Activated CD8-positive, alpha-beta T cell treated with anti-CD3 and anti-CD28 coated beads, Interleukin-2, amount 10 ng/mL, durations not matched to agents 7 days and 5 days (primary cell): ENCODE data around the gene STX18. TPM values are rescaled to one million over a fixed set of nuclear protein-coding genes. Genes with fewer than 3 reads are reported as not detected.
"Not testable (repeated sequence)": the region's sequence is repeated elsewhere in the genome, so short reads cannot be mapped to it uniquely, and the experiment has no call there.

Experiments used
- ATAC-seq: fragments of 150-1000 bp; cut with Tn5 transposase; one replicate; pipeline ENCODE4 v1.10.0; 2021; ENCODE audit warnings: moderate library complexity
- CTCF ChIA-PET: fragments of 350-600 bp; sonication (Branson Sonifier 250); formaldehyde crosslinking; loops from one replicate; lab custom pipeline; 2021; ENCODE audit warnings: antibody characterized with exemption; lab: Charles Lee
- POLR2A ChIA-PET: fragments of 350-600 bp; sonication (Branson Sonifier 250); formaldehyde crosslinking; loops from one replicate; lab custom pipeline; 2021; ENCODE audit warnings: antibody characterized with exemption; lab: Charles Lee
- DNase-seq: peaks from one replicate; pipeline ENCODE4 v3.0.0-alpha.2; 2020
- H3K27ac Mint-ChIP-seq: one replicate; pipeline ENCODE4 v1.8.0; 2021; ENCODE audit warnings: mild to moderate bottlenecking, mixed read lengths
- H3K27me3 Mint-ChIP-seq: one replicate; pipeline ENCODE4 v1.8.0; 2021; ENCODE audit warnings: low read depth, mixed read lengths
- H3K36me3 Mint-ChIP-seq: one replicate; pipeline ENCODE4 v1.8.0; 2021; ENCODE audit warnings: low read depth, mixed read lengths
- H3K4me1 Mint-ChIP-seq: one replicate; pipeline ENCODE4 v1.8.0; 2021; ENCODE audit warnings: low read depth, mixed read lengths
- H3K4me3 Mint-ChIP-seq: one replicate; pipeline ENCODE4 v1.8.0; 2021; ENCODE audit warnings: mild to moderate bottlenecking, mixed read lengths
- H3K9me3 Mint-ChIP-seq: one replicate; pipeline ENCODE4 v1.8.0; 2022; ENCODE audit warnings: mixed read lengths; ENCODE audit not compliant: insufficient read depth
- total RNA-seq, 2 experiments: library from RNA; stranded (reverse); gene quantifications; one replicate each; pipeline ENCODE4 v1.2.3, GENCODE V29; 2021

STX18 gene
- total RNA-seq, 2 experiments from 2014 or later, result 21.2 to 24.9 TPM

DNA sequence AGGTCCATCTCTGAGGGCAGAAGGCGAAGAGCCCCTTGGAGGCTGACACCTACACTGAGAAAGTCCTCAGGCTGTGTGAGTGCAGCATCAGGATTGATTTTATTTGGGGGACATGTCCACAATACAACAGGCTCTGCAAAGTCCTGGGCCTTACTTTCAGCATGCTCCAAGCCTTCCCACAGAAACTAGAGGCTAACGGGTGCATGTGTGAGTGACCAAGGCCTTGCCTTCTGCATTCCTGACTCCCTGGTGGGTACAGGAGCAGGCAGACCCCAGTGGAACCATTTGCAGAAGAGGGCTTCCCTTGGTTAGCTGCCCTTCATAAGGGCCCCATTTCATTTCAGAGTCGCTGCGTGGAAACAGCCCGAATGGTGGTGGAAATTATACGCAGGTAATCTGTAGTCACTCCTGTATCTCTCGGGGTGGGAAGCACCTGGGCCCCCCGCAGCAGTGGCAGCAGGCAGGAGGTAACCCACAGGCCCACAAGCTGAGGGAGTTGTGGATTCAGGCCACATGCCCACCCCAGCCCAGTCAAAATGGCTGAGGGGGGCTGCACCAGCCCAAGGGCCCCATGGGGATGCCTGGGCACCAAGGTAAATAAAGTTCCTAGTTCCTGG is 117.2 kb downstream of the STX18 start:
- ChIA-PET CTCF (interaction anchor here (1.3 kb wide), 1 partner anchor 40 kb away, joined by 4 read pairs; no protein-coding TSS in a partner anchor), POLR2A (no interaction called here)
- ATAC-seq (no peak), DNase-seq (no peak)
- Mint-ChIP-seq H3K4me1 (peaks cover 2% of the 10 kb centered on the region), H3K27me3 (no peaks in the 10 kb centered on the region), H3K27ac (no peak overlapping the region), H3K36me3 (peaks cover 4% of the 10 kb centered on the region), H3K4me3 (no peak overlapping the region), H3K9me3 (no peaks in the 10 kb centered on the region)

DNA sequence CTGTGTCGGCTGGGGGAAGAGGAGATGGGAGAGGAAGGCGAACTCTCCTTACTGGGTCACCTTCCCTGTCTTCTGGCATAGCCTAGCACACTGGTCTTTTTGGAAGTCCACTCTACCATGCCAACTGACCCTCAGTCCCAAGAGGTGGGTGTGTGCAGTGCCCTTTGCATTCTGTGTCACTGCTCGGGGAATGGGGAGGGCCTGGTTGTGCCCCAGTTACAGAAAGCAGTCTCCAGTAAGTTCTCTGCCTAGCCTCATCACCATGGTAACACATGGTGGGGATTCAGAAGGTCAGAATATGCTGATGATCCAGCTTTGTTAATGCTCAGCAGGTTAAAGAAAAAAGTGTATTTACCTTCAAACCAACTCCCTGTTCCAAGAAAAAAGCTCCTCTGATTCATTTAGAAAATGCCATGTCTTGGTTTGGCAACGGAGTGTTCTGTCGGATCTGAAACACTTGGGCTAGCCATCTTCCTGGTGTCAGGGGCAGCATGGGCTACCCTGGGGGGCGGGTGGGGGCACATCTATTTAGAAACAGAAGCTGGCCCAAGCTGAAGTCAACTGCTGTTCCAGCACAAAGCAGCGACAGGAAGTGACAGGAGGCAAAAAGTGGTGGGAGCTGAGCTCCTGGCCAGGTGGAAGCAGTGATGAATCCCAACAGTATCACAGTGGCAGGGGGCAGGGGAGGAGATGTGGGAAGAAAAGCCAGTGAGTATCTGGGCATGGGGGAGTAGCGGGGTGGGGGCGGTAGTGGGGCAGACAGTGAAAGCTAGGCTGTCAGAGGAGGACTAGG is 117.9 kb downstream of the STX18 start:
- peaks cover 8% of the 10 kb centered on the region for H3K36me3 Mint-ChIP-seq
- ATAC-seq (no peak), DNase-seq (no peak)
- CTCF ChIA-PET, result interaction anchor here (1.0 to 1.4 kb wide), 4 partner anchors 8 to 164 kb away, joined by 3 to 4 read pairs (median 4); no protein-coding TSS in a partner anchor
- H3K4me3 Mint-ChIP-seq, result no peak overlapping the region
- H3K4me1 Mint-ChIP-seq, result peaks cover 9% of the 10 kb centered on the region
- POLR2A ChIA-PET, result no interaction called here
- H3K27ac Mint-ChIP-seq, result no peak overlapping the region
- H3K9me3 Mint-ChIP-seq, result no peaks in the 10 kb centered on the region
- H3K27me3 Mint-ChIP-seq, result no peaks in the 10 kb centered on the region

- H3K27ac Mint-ChIP-seq, result peak overlapping the region; percentile 12
- H3K4me3 Mint-ChIP-seq, result no peak overlapping the region
- POLR2A ChIA-PET, result no interaction called here
- peaks cover 13% of the 10 kb centered on the region for H3K36me3 Mint-ChIP-seq
- H3K9me3 Mint-ChIP-seq, result no peaks in the 10 kb centered on the region
- H3K4me1 Mint-ChIP-seq, result peaks cover 18% of the 10 kb centered on the region
- no peaks in the 10 kb centered on the region for H3K27me3 Mint-ChIP-seq
- no peak for DNase-seq
- CTCF ChIA-PET, result interaction anchor here (0.7 to 1.4 kb wide), 4 partner anchors 9 to 163 kb away, joined by 3 to 4 read pairs (median 3); no protein-coding TSS in a partner anchor
- no peak for ATAC-seq
Observed at GRCh38 chr4:4422856-4423499, 118.9 kb downstream of the STX18 start.

GRCh38 chr4:4422117-4422516 is 119.7 kb downstream of the STX18 start:
- CTCF ChIA-PET, result interaction anchor here (1.0 to 2.0 kb wide), 2 partner anchors 10 to 162 kb away, joined by 3 to 7 read pairs; no protein-coding TSS in a partner anchor
- POLR2A ChIA-PET, H3K27me3 Mint-ChIP-seq, H3K27ac Mint-ChIP-seq, DNase-seq, H3K4me3 Mint-ChIP-seq, ATAC-seq, H3K9me3 Mint-ChIP-seq: not testable (repeated sequence)
- Mint-ChIP-seq H3K36me3 (peaks cover 13% of the 10 kb centered on the region), H3K4me1 (peaks cover 21% of the 10 kb centered on the region)

DNA sequence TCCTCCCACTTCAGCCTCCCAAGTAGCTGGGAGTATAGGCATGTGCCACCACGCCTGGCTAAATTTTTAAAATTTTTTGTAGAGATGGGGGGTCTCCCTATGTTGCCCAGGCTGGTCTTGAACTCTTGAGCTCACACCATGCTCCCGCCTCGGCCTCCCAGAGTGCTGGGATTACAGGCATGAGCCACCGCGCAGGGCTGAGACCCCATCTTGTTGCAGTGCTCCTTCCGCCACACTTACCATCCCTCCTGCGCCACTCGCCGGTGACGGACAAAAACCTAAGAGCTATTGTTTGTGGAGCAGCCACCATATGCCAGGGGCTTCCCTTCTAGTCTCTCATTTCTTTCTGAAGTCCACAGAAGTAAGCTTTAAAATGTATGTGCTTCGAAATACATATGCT is 120.5 kb downstream of the STX18 start:
- ATAC-seq, result no peak
- Mint-ChIP-seq H3K4me1 (peaks cover 21% of the 10 kb centered on the region), H3K4me3 (no peak overlapping the region), H3K9me3 (no peaks in the 10 kb centered on the region), H3K27me3 (no peaks in the 10 kb centered on the region), H3K27ac (no peak overlapping the region), H3K36me3 (peaks cover 13% of the 10 kb centered on the region)
- ChIA-PET POLR2A (no interaction called here), CTCF (interaction anchor here (1.0 to 2.0 kb wide), 3 partner anchors 9 to 161 kb away, joined by 3 to 9 read pairs (median 7); no protein-coding TSS in a partner anchor)
- no peak for DNase-seq

DNA sequence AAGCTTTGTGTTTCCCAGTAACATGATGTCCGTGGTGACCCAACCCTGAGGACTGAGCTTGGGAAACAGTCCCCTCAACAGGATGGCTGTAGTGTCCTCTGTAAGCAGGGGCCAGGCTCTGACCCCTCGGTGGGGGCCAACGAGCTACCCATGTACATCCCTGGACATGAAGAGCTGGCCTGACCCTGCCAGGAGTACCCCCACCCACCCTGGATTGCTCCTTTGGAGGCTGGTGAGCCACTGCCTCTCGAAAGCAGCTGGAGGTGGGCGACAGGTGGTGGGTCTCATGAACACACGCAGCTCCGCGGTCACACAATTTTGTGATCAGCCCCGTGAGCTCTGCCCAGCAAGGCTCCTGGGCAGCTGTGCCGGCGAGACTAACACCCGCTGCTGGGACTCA is 121.4 kb downstream of the STX18 start:
- no peak overlapping the region for H3K4me3 Mint-ChIP-seq
- H3K4me1 Mint-ChIP-seq, result peaks cover 21% of the 10 kb centered on the region
- no peaks in the 10 kb centered on the region for H3K9me3 Mint-ChIP-seq
- peaks cover 18% of the 10 kb centered on the region for H3K36me3 Mint-ChIP-seq
- ChIA-PET CTCF (interaction anchor here (1.7 to 2.0 kb wide), 2 partner anchors 10 to 160 kb away, joined by 7 to 9 read pairs; no protein-coding TSS in a partner anchor), POLR2A (no interaction called here)
- H3K27me3 Mint-ChIP-seq, result no peaks in the 10 kb centered on the region
- ATAC-seq, result no peak
- no peak overlapping the region for H3K27ac Mint-ChIP-seq
- no peak for DNase-seq

DNA sequence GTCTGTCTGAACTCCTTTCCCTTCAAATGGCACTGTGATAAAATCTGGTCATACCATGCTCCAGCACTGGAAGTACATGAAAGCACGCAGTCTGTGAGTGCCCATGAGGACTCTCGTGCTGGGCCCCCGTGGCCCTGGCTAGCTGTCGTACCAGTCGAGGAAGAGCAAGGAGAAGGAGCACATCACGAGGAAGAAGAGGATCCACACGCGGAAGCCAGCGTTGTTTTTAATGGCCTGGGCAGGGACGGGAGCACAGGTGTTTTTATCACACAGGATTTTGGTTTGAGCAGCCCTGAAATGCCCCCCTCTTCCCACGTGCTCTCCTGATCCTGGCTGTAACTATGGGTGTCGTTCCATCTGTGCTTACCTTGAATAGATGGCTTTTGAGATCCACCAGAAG is 122.0 kb downstream of the STX18 start:
- peak overlapping the region; percentile 67 for H3K27ac Mint-ChIP-seq
- peaks cover 18% of the 10 kb centered on the region for H3K36me3 Mint-ChIP-seq
- no peak overlapping the region for H3K4me3 Mint-ChIP-seq
- H3K27me3 Mint-ChIP-seq, result no peaks in the 10 kb centered on the region
- H3K9me3 Mint-ChIP-seq, result no peaks in the 10 kb centered on the region
- DNase-seq, result no peak
- H3K4me1 Mint-ChIP-seq, result peaks cover 21% of the 10 kb centered on the region
- ChIA-PET CTCF (interaction anchor here (1.7 kb wide), 1 partner anchor 11 kb away, joined by 9 read pairs; no protein-coding TSS in a partner anchor), POLR2A (no interaction called here)
- ATAC-seq, result no peak

DNA sequence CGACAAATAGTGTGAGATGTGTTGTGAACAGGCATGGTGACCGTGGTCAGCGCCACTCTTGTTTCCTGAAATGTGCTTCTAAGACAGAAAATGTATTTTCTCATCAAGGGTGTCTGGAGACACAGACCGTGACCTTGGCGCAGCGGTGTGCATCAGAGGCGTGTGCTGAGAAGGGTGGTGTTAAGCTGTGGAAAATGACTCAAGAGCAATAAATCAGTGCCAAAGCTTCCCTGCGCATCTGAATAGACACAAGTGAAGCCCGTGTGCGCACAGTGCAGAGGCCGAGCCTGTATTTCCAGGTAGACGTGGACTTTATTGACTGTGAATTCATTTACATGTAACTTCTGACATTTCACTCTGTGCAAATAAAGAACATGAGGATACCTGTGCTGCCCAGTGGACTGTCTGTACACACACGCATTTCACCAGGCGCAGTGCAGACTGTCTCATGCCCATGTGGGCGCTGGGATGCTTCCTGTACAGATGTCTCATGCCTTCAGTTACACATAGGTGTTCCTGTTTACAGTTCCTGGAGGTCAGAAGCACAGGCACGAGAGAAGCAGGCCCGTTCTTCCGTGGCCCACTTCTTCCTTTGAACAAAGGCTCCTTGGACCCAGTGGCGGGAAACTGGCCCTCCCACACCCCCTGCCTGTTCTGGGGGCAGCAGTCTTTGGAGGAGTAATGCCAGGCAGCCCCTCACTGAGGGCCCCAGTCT is 123.0 kb downstream of the STX18 start:
- Mint-ChIP-seq H3K4me3 (peak overlapping the region; percentile 9), H3K9me3 (no peaks in the 10 kb centered on the region), H3K27me3 (no peaks in the 10 kb centered on the region), H3K36me3 (peaks cover 18% of the 10 kb centered on the region), H3K4me1 (peaks cover 21% of the 10 kb centered on the region), H3K27ac (peak overlapping the region; percentile 67)
- DNase-seq (no peak), ATAC-seq (peak; percentile 17)
- CTCF ChIA-PET, result no interaction called here
- POLR2A ChIA-PET, result no interaction called here

DNA sequence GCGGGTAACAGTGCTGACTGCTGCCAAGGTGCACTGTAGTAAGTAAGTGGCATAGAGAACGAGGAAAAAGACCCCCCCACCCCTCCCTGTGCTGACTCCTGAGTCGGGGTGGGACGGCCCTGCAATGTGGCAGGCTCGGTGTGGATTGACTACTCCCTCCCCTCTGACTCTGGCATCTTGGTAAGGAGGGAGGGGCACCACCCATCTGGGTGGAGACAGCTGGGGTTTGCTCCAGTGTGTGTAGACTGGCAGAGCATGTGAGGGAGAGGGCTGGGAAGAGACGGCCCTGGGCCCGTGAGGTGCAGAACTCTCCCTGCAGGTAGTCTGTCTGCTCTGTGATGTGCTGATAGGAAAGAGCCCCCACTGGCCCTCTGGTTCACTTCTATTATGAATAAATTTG is 124.0 kb downstream of the STX18 start:
- peak overlapping the region; percentile 67 for H3K27ac Mint-ChIP-seq
- peak overlapping the region; percentile 9 for H3K4me3 Mint-ChIP-seq
- peaks cover 18% of the 10 kb centered on the region for H3K36me3 Mint-ChIP-seq
- no peak for DNase-seq
- peaks cover 21% of the 10 kb centered on the region for H3K4me1 Mint-ChIP-seq
- no peaks in the 10 kb centered on the region for H3K9me3 Mint-ChIP-seq
- POLR2A ChIA-PET, result no interaction called here
- ATAC-seq, result peak; percentile 25
- CTCF ChIA-PET, result interaction anchor here (1.2 to 1.3 kb wide), 2 partner anchors 13 to 158 kb away, joined by 3 read pairs; no protein-coding TSS in a partner anchor
- H3K27me3 Mint-ChIP-seq, result no peaks in the 10 kb centered on the region

DNA sequence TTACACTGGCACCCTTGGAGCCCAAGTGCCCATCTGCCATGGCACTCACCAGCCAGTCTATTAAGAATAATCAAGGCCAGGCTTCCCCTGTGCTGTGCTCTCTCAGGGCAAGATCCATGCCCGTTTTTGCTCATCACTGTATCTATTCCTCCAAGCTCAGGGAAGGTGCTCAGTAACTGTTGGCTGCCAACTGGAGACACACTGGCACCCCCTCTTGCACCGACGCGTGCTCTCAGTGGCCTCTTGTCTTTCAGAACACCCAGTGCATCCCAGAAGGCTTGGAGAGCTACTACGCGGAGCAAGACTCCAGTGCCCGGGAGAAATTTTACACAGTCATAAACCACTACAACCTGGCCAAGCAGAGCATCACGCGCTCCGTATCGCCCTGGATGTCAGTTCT is 124.9 kb downstream of the STX18 start:
- DNase-seq, result no peak
- CTCF ChIA-PET, result interaction anchor here (0.9 to 1.3 kb wide), 3 partner anchors 14 to 157 kb away, joined by 3 read pairs; no protein-coding TSS in a partner anchor
- POLR2A ChIA-PET, result no interaction called here
- Mint-ChIP-seq H3K27ac (peak overlapping the region; percentile 2), H3K36me3 (peaks cover 18% of the 10 kb centered on the region), H3K9me3 (no peaks in the 10 kb centered on the region), H3K4me1 (peaks cover 21% of the 10 kb centered on the region), H3K27me3 (no peaks in the 10 kb centered on the region), H3K4me3 (no peak overlapping the region)
- no peak for ATAC-seq
